HEK293 (cell line): ENCODE data around the gene SELENOM.

Experiments
- AEBP2 ChIP-seq: fragments of 450-650 bp; formaldehyde crosslinking; IDR thresholded peaks from 2 replicates; pipeline ENCODE4 v1.5.1; 2016; ENCODE audit warnings: missing biosample characterization, missing genetic modification characterization, borderline replicate concordance
- BCL11A ChIP-seq: fragments of 450-650 bp; formaldehyde crosslinking; IDR thresholded peaks from 2 replicates; pipeline ENCODE4 v1.5.1; 2016; ENCODE audit warnings: low read depth, missing biosample characterization, missing genetic modification characterization
- BCL11B ChIP-seq: fragments of 450-650 bp; formaldehyde crosslinking; IDR thresholded peaks from 2 replicates; pipeline ENCODE4 v1.5.1; 2016; ENCODE audit warnings: low read depth, missing biosample characterization, missing genetic modification characterization
- MZF1 ChIP-seq: fragments of 450-650 bp; formaldehyde crosslinking; IDR thresholded peaks from 2 replicates; pipeline ENCODE4 v1.5.1; 2017; ENCODE audit warnings: missing biosample characterization, missing genetic modification characterization, borderline replicate concordance
- REPIN1 ChIP-seq: fragments of 450-650 bp; formaldehyde crosslinking; IDR thresholded peaks from 2 replicates; pipeline ENCODE4 v1.5.1; 2017; ENCODE audit warnings: missing biosample characterization, missing genetic modification characterization, low read depth
- REST ChIP-seq: fragments of 450-650 bp; formaldehyde crosslinking; IDR thresholded peaks from 2 replicates; pipeline ENCODE4 v1.5.1; 2016; ENCODE audit warnings: missing biosample characterization, missing genetic modification characterization
- ZBTB21 ChIP-seq: fragments of 450-650 bp; formaldehyde crosslinking; IDR thresholded peaks from 2 replicates; pipeline ENCODE4 v1.5.1; 2017; ENCODE audit warnings: missing biosample characterization, missing genetic modification characterization
- ZBTB8A ChIP-seq: fragments of 450-650 bp; formaldehyde crosslinking; IDR thresholded peaks from 2 replicates; pipeline ENCODE4 v1.5.1; 2016; ENCODE audit warnings: missing biosample characterization, missing genetic modification characterization
- ZNF148 ChIP-seq: fragments of 450-650 bp; formaldehyde crosslinking; IDR thresholded peaks from 2 replicates; pipeline ENCODE4 v1.5.0; 2017; ENCODE audit warnings: missing biosample characterization, missing genetic modification characterization, borderline replicate concordance
- ZNF16 ChIP-seq: fragments of 450-650 bp; formaldehyde crosslinking; IDR thresholded peaks from 2 replicates; pipeline ENCODE4 v1.5.1; 2016; ENCODE audit warnings: low read depth, missing biosample characterization, missing genetic modification characterization
- ZNF19 ChIP-seq: fragments of 450-650 bp; formaldehyde crosslinking; IDR thresholded peaks from 2 replicates; pipeline ENCODE4; 2016; ENCODE audit warnings: missing biosample characterization, missing genetic modification characterization, low read depth
- ZNF280C ChIP-seq: fragments of 450-650 bp; formaldehyde crosslinking; IDR thresholded peaks from 2 replicates; pipeline ENCODE4 v1.5.1; 2016; ENCODE audit warnings: missing biosample characterization, missing genetic modification characterization
- ZNF366 ChIP-seq: fragments of 450-650 bp; formaldehyde crosslinking; conservative IDR thresholded peaks from 2 replicates; pipeline ENCODE4 v1.5.1; 2016; ENCODE audit warnings: missing biosample characterization, missing genetic modification characterization
- ZNF37A ChIP-seq: fragments of 450-650 bp; IDR thresholded peaks from 2 replicates; pipeline ENCODE4 v1.5.1; 2018; ENCODE audit warnings: missing biosample characterization, missing genetic modification characterization
- ZNF513 ChIP-seq: fragments of 450-650 bp; IDR thresholded peaks from 2 replicates; pipeline ENCODE4 v1.5.1; 2018; ENCODE audit warnings: missing biosample characterization, missing genetic modification characterization
- ZNF544 ChIP-seq: fragments of 450-650 bp; formaldehyde crosslinking; IDR thresholded peaks from 2 replicates; pipeline ENCODE4 v1.5.0; 2017; ENCODE audit warnings: missing biosample characterization, missing genetic modification characterization
- ZNF626 ChIP-seq: fragments of 450-650 bp; sonication (Bioruptor Pico); formaldehyde crosslinking; IDR thresholded peaks from 2 replicates; pipeline ENCODE4 v1.5.1; 2018; ENCODE audit warnings: missing biosample characterization, missing genetic modification characterization, inconsistent platforms
- ZNF639 ChIP-seq: fragments of 450-650 bp; formaldehyde crosslinking; IDR thresholded peaks from 2 replicates; pipeline ENCODE4 v1.5.1; 2016; ENCODE audit warnings: missing biosample characterization, missing genetic modification characterization
- ZNF654 ChIP-seq: fragments of 450-650 bp; formaldehyde crosslinking; IDR thresholded peaks from 2 replicates; pipeline ENCODE4 v1.5.1; 2016; ENCODE audit warnings: low read depth, missing biosample characterization, missing genetic modification characterization
- ZNF670 ChIP-seq: fragments of 450-650 bp; formaldehyde crosslinking; IDR thresholded peaks from 2 replicates; pipeline ENCODE4 v1.5.1; 2016; ENCODE audit warnings: missing biosample characterization, missing genetic modification characterization, low read depth
- ZNF704 ChIP-seq: fragments of 450-650 bp; formaldehyde crosslinking; IDR thresholded peaks from 2 replicates; pipeline ENCODE4 v1.5.1; 2016; ENCODE audit warnings: missing biosample characterization, missing genetic modification characterization
- ZNF707 ChIP-seq: fragments of 450-650 bp; formaldehyde crosslinking; IDR thresholded peaks from 2 replicates; pipeline ENCODE4 v1.5.1; 2016; ENCODE audit warnings: missing biosample characterization, missing genetic modification characterization
- ZNF776 ChIP-seq: fragments of 450-650 bp; formaldehyde crosslinking; IDR thresholded peaks from 2 replicates; pipeline ENCODE4 v1.5.0; 2017; ENCODE audit warnings: missing biosample characterization, missing genetic modification characterization, borderline replicate concordance
- ZNF791 ChIP-seq: fragments of 450-650 bp; formaldehyde crosslinking; IDR thresholded peaks from 2 replicates; pipeline ENCODE4 v1.5.1; 2016; ENCODE audit warnings: missing biosample characterization, missing genetic modification characterization

The SELENOM gene

GRCh38 chr22:31055635-31056159 is 51.7 kb downstream of the SELENOM start (continued):
- TF ChIP-seq ZNF19 (tag by site-specific recombination) (no peak), ZNF791 (tag by site-specific recombination) (no peak), ZNF707 (no peak), ZNF148 (tag by site-specific recombination) (no peak), AEBP2 (tag by site-specific recombination) (no peak), ZNF639 (tag by site-specific recombination) (peak; percentile 96), BCL11A (peak; percentile 94; the same call in 1 of the 2 replicates), ZBTB8A (tag by site-specific recombination) (peak; percentile 46; the same call in 1 of the 2 replicates), BCL11B (no peak), ZNF654 (0 out of 2 replicates have a peak, but pooled peaks have one; percentile 13), ZNF626 (tag by site-specific recombination) (peak; percentile 49; the same call in 1 of the 2 replicates), ZBTB21 (tag by site-specific recombination) (peak; percentile 99), ZNF670 (tag by site-specific recombination) (no peak), ZNF704 (tag by site-specific recombination) (no peak), ZNF37A (tag by site-specific recombination) (no peak), ZNF776 (tag by site-specific recombination) (no peak), REST (tag by site-specific recombination) (no peak), REPIN1 (tag by site-specific recombination) (no peak), ZNF544 (no peak), MZF1 (tag by site-specific recombination) (no peak; the same call in 1 of the 2 replicates), ZNF280C (tag by site-specific recombination) (no peak), ZNF513 (tag by site-specific recombination) (no peak), ZNF16 (tag by site-specific recombination) (no peak), ZNF366 (tag by site-specific recombination) (0 out of 2 replicates have a peak, but pooled peaks have one; percentile 86)
